Esophagus muscularis mucosa (tissue), 3 donors: ENCODE measurements around the gene PLA2G2E.

Experiments used
- CTCF ChIP-seq, 3 experiments: fragments of 200-600 bp in 2 of 3; fragments of 450-650 bp in 1 of 3; sonication (generic) in 2 of 3; IDR thresholded peaks; one replicate each; pipeline ENCODE4 v1.5.1; 2017 to 2019; ENCODE audit warnings: antibody characterized with exemption in 3 of 3, mild to moderate bottlenecking in 2 of 3, moderate library complexity in 1 of 3
- EP300 ChIP-seq: sonication (generic); formaldehyde crosslinking; IDR thresholded peaks from one replicate; pipeline ENCODE4 v1.6.1; 2017; ENCODE audit warnings: antibody characterized with exemption

- TF ChIP-seq CTCF (IDR thresholded peaks at IDR 0.05), result no peak
- TF ChIP-seq EP300, result no peak
These were observed 30.7 kb downstream of the PLA2G2E start for GRCh38 chr1:19892628-19893168.
